SU-DHL-6 (cell line): ENCODE results near the gene POLN.

Experiments used
- EZH2phosphoT487 ChIP-seq: fragments of 200-600 bp; sonication (generic), shearing (Covaris generic); conservative IDR thresholded peaks from 2 replicates; pipeline ENCODE4 v1.6.1; 2018; ENCODE audit warnings: mild to moderate bottlenecking, antibody characterized with exemption, low read length, moderate library complexity, mixed read lengths
- TF ChIP-seq, protein P1 (sequence below): fragments of 200-600 bp; sonication (generic); IDR thresholded peaks from one replicate; pipeline ENCODE4 v1.5.1; 2017; ENCODE audit warnings: antibody characterized with exemption, mild to moderate bottlenecking, low read length, moderate library complexity; ENCODE audit not compliant: insufficient read depth, poor library complexity, severe bottlenecking

DNA sequence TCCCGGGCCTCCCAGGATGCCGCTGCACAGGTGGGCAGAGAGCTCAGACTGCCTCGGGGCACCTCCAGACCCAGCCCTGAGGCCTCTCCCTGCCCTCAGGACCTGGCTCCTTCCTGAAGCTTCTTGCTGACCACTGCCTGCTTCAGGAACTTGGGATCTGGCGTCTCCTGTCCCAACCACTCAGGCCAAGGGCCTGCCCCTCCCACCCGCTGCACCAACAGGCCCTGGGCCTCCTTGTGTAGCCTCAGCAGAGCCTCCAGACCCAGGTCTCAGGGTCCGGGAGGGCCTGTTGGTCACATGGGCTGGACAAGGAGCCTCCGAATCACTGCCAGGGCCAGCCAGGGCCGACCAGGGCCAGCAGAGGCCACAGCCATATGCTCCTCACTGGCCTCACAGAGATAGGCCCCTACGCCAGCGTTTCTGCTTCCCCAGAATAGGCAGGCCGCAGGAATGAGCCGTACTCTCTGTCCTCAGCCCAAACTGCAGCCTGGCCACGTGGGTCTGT is 17.2 kb upstream of the POLN start:
- TF ChIP-seq, protein P1, sequence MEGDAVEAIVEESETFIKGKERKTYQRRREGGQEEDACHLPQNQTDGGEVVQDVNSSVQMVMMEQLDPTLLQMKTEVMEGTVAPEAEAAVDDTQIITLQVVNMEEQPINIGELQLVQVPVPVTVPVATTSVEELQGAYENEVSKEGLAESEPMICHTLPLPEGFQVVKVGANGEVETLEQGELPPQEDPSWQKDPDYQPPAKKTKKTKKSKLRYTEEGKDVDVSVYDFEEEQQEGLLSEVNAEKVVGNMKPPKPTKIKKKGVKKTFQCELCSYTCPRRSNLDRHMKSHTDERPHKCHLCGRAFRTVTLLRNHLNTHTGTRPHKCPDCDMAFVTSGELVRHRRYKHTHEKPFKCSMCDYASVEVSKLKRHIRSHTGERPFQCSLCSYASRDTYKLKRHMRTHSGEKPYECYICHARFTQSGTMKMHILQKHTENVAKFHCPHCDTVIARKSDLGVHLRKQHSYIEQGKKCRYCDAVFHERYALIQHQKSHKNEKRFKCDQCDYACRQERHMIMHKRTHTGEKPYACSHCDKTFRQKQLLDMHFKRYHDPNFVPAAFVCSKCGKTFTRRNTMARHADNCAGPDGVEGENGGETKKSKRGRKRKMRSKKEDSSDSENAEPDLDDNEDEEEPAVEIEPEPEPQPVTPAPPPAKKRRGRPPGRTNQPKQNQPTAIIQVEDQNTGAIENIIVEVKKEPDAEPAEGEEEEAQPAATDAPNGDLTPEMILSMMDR = no peak
- TF ChIP-seq EZH2phosphoT487 = no peak
